ENCODE results near the gene TRAPPC4.
"Not testable (repeated sequence)": the region's sequence is repeated elsewhere in the genome, so short reads cannot be mapped to it uniquely, and the experiment has no call there.

The TRAPPC4 gene

GRCh38 chr11:119030329-119031047, 11.9 kb downstream of the TRAPPC4 start, which contains the start of gene SLC37A4:
Gene SLC37A4 (minus strand): TSS chr11:119030877.
- peak; percentile 83 to 99 (median 98) for DNase-seq (ENCODE audit: low read depth in 4 of 4, low spot score in 1 of 4)

- no peak for DNase-seq (ENCODE audit: low read depth in 4 of 4, low spot score in 1 of 4)
Measured at GRCh38 chr11:119031912-119032280, 13.3 kb downstream of the TRAPPC4 start.

- not testable (repeated sequence) for DNase-seq (ENCODE audit: low read depth in 4 of 4, low spot score in 1 of 4)
Measured at GRCh38 chr11:119033421-119033820, 14.9 kb downstream of the TRAPPC4 start.

- DNase-seq (ENCODE audit: low read depth in 4 of 4, low spot score in 1 of 4) = no peak
Measured at GRCh38 chr11:119034813-119035212, 16.2 kb downstream of the TRAPPC4 start.

- no peak for DNase-seq (ENCODE audit: low read depth in 4 of 4, low spot score in 1 of 4)
Measured at GRCh38 chr11:119038884-119039283, 20.3 kb downstream of the TRAPPC4 start.

- not testable (repeated sequence) for DNase-seq (ENCODE audit: low read depth in 4 of 4, low spot score in 1 of 4)
Measured at GRCh38 chr11:119039471-119039870, 20.9 kb downstream of the TRAPPC4 start.

GRCh38 chr11:119041821-119042514, 23.4 kb downstream of the TRAPPC4 start:
- DNase-seq (ENCODE audit: low read depth in 4 of 4, low spot score in 1 of 4) = no peak

GRCh38 chr11:119042927-119043326, 24.4 kb downstream of the TRAPPC4 start:
- no peak for DNase-seq (ENCODE audit: low read depth in 4 of 4, low spot score in 1 of 4)

- DNase-seq (ENCODE audit: low read depth in 4 of 4, low spot score in 1 of 4) = no peak
Measured at GRCh38 chr11:119044708-119045107, 26.1 kb downstream of the TRAPPC4 start.

- DNase-seq (ENCODE audit: low read depth in 4 of 4, low spot score in 1 of 4) = no peak
Measured at GRCh38 chr11:119046489-119046888, 27.9 kb downstream of the TRAPPC4 start.

- no peak for DNase-seq (ENCODE audit: low read depth in 4 of 4, low spot score in 1 of 4)
Measured at GRCh38 chr11:119047205-119047604, 28.6 kb downstream of the TRAPPC4 start.

GRCh38 chr11:119048644-119049043, 30.1 kb downstream of the TRAPPC4 start:
- DNase-seq (ENCODE audit: low read depth in 4 of 4, low spot score in 1 of 4) = no peak

GRCh38 chr11:119049081-119049480, 30.5 kb downstream of the TRAPPC4 start:
- no peak for DNase-seq (ENCODE audit: low read depth in 4 of 4, low spot score in 1 of 4)

- DNase-seq (ENCODE audit: low read depth in 4 of 4, low spot score in 1 of 4) = no peak
Measured at GRCh38 chr11:119051440-119052162, 33.0 kb downstream of the TRAPPC4 start.

- no peak for DNase-seq (ENCODE audit: low read depth in 4 of 4, low spot score in 1 of 4)
Measured at GRCh38 chr11:119052163-119052814, 33.7 kb downstream of the TRAPPC4 start.

- no peak for DNase-seq (ENCODE audit: low read depth in 4 of 4, low spot score in 1 of 4)
Measured at GRCh38 chr11:119054418-119054817, 35.9 kb downstream of the TRAPPC4 start.

- no peak for DNase-seq (ENCODE audit: low read depth in 4 of 4, low spot score in 1 of 4)
Measured at GRCh38 chr11:119055901-119056300, 37.3 kb downstream of the TRAPPC4 start.

- peak in 2 of 4 experiments; percentile 19 to 21 for DNase-seq (ENCODE audit: low read depth in 4 of 4, low spot score in 1 of 4)
Measured at GRCh38 chr11:119056421-119056999, 37.9 kb downstream of the TRAPPC4 start.

- DNase-seq (ENCODE audit: low read depth in 4 of 4, low spot score in 1 of 4) = peak; percentile 98 to 100 (median 98)
Measured at GRCh38 chr11:119057000-119057769, 38.6 kb downstream of the TRAPPC4 start, which contains the start of gene HYOU1. Gene HYOU1 (minus strand): TSS chr11:119057205. CDS start chr11:119056160, 1,045 bp downstream.

- not testable (repeated sequence) for DNase-seq (ENCODE audit: low read depth in 4 of 4, low spot score in 1 of 4)
Measured at GRCh38 chr11:119059128-119059527, 40.6 kb downstream of the TRAPPC4 start.
